Measurements from ENCODE around the gene MAOA.
"Not testable (repeated sequence)": the region's sequence is repeated elsewhere in the genome, so short reads cannot be mapped to it uniquely, and the experiment has no call there.

The MAOA gene

GRCh38 chrX:43717161-43717560 is 61.1 kb downstream of the MAOA start:
- H3K36me3 ChIP-seq (ENCODE audit: insufficient read depth, low read length), result no peaks in the 10 kb centered on the region
- peaks cover 5% of the 10 kb centered on the region; the same call in 1 of the 2 replicates for H3K9me3 ChIP-seq (ENCODE audit: control insufficient read depth, insufficient read depth, low read length)
- no peak overlapping the region for H3K9ac ChIP-seq (ENCODE audit: low read depth, low read length)
- no peaks in the 10 kb centered on the region for H3K4me1 ChIP-seq (ENCODE audit: insufficient read depth, low read length)

DNA sequence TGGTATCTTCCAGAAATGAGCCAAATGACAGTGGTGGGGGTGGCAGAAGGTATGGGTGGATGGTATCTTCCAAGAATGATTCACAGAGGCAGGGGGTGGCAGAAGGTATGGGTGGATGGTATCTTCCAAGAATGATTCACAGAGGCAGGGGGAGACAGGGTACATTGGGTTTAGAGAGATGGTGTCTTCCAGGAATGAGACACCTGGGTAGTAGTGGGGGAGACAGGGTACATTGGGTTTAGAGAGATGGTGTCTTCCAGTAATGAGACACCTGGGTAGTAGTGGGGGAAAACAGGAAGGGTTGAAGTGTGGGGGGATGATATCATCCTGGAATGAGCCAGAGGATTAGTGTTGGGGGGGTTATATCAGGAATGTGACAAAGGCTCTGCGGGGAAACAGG is 62.0 kb downstream of the MAOA start:
- H3K36me3 ChIP-seq (ENCODE audit: insufficient read depth, low read length), result no peaks in the 10 kb centered on the region
- H3K9ac ChIP-seq (ENCODE audit: low read depth, low read length), result no peak overlapping the region
- peaks cover 5% of the 10 kb centered on the region; the same call in 1 of the 2 replicates for H3K9me3 ChIP-seq (ENCODE audit: control insufficient read depth, insufficient read depth, low read length)
- H3K4me1 ChIP-seq (ENCODE audit: insufficient read depth, low read length), result no peaks in the 10 kb centered on the region

DNA sequence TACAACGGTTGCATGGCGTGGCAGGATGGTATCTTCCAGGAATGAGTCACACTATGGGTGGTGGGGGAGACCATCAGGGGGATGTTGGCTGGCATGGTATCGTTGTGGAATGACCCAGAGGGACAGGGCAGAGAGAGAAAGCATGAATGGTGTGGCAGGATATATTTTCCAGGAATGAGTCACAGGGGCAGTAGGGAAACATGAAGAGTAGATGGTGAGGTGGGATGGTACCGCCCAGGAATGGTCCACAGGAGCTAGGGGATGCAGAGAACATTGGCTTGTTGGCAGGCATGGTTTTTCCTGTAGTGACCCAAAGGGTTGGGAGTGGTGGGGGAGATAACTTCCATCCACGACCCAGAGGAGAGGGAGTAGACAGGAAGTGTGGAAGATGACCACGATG is 62.4 kb downstream of the MAOA start:
- H3K36me3 ChIP-seq (ENCODE audit: insufficient read depth, low read length), result no peaks in the 10 kb centered on the region
- H3K9me3 ChIP-seq (ENCODE audit: control insufficient read depth, insufficient read depth, low read length), result peaks cover 5% of the 10 kb centered on the region; the same call in 1 of the 2 replicates
- H3K9ac ChIP-seq (ENCODE audit: low read depth, low read length), result no peak overlapping the region
- no peaks in the 10 kb centered on the region for H3K4me1 ChIP-seq (ENCODE audit: insufficient read depth, low read length)

GRCh38 chrX:43718956-43719355 is 62.9 kb downstream of the MAOA start:
- Histone ChIP-seq H3K9ac (ENCODE audit: low read depth, low read length) (no peak overlapping the region), H3K36me3 (ENCODE audit: insufficient read depth, low read length) (no peaks in the 10 kb centered on the region), H3K4me1 (ENCODE audit: insufficient read depth, low read length) (no peaks in the 10 kb centered on the region), H3K9me3 (ENCODE audit: control insufficient read depth, insufficient read depth, low read length) (peaks cover 5% of the 10 kb centered on the region; the same call in 1 of the 2 replicates)

GRCh38 chrX:43720082-43720481 is 64.0 kb downstream of the MAOA start:
- Histone ChIP-seq H3K9me3 (ENCODE audit: control insufficient read depth, insufficient read depth, low read length) (peaks cover 5% of the 10 kb centered on the region; the same call in 1 of the 2 replicates), H3K4me1 (ENCODE audit: insufficient read depth, low read length) (no peaks in the 10 kb centered on the region), H3K36me3 (ENCODE audit: insufficient read depth, low read length) (no peaks in the 10 kb centered on the region), H3K9ac (ENCODE audit: low read depth, low read length) (no peak overlapping the region)

DNA sequence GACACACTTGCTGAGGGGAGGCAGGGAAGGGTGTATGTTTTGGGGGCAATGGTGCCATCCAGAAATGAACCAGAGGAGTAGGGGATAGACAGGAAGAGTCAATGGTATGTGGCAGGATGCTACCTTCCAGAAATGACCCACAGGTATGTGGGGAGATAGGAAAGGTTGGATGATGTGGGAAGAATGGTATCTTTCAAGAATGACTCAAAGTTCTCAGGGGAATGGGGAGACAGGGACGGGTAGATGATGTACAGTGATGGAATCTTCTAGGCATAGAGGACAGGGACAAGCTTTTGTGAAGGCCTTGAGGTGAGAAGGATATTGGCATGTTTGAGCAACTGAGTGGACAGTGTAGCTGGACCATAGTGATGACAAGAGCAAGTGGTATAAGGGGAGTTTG is 64.9 kb downstream of the MAOA start:
- Histone ChIP-seq H3K9ac (ENCODE audit: low read depth, low read length) (no peak overlapping the region), H3K4me1 (ENCODE audit: insufficient read depth, low read length) (no peaks in the 10 kb centered on the region), H3K9me3 (ENCODE audit: control insufficient read depth, insufficient read depth, low read length) (peaks cover 5% of the 10 kb centered on the region; the same call in 1 of the 2 replicates), H3K36me3 (ENCODE audit: insufficient read depth, low read length) (no peaks in the 10 kb centered on the region)

DNA sequence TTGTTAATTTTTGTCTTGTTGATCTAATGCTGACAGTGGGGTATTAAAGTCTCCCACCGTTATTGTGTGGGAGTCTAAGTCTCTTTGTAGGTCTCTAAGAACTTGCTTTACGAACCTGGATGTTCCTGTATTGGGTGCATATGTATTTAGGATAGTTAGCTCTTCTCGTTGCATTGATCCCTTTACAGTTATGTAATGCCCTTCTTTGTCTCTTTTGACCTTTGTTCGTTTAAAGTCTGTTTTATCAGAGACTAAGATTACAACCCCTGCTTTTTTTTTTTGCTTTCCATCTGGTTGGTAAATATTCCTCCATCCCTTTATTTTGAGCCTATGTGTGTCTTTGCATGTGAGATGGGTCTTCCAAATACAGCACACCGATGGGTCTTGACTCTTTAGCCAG is 69.1 kb downstream of the MAOA start:
- H3K9me3 ChIP-seq (ENCODE audit: control insufficient read depth, insufficient read depth, low read length); H3K9ac ChIP-seq (ENCODE audit: low read depth, low read length); H3K4me1 ChIP-seq (ENCODE audit: insufficient read depth, low read length); H3K36me3 ChIP-seq (ENCODE audit: insufficient read depth, low read length): not testable (repeated sequence)

- not testable (repeated sequence) for H3K4me1 ChIP-seq (ENCODE audit: insufficient read depth, low read length); H3K9me3 ChIP-seq (ENCODE audit: control insufficient read depth, insufficient read depth, low read length); H3K9ac ChIP-seq (ENCODE audit: low read depth, low read length); H3K36me3 ChIP-seq (ENCODE audit: insufficient read depth, low read length)
Observed at GRCh38 chrX:43727254-43727653, 71.2 kb downstream of the MAOA start.

GRCh38 chrX:43728002-43728401 is 71.9 kb downstream of the MAOA start:
- Histone ChIP-seq H3K4me1 (ENCODE audit: insufficient read depth, low read length) (no peaks in the 10 kb centered on the region), H3K9ac (ENCODE audit: low read depth, low read length) (no peak overlapping the region), H3K36me3 (ENCODE audit: insufficient read depth, low read length) (no peaks in the 10 kb centered on the region), H3K9me3 (ENCODE audit: control insufficient read depth, insufficient read depth, low read length) (no peaks in the 10 kb centered on the region)

- Histone ChIP-seq H3K9me3 (ENCODE audit: control insufficient read depth, insufficient read depth, low read length) (no peaks in the 10 kb centered on the region), H3K36me3 (ENCODE audit: insufficient read depth, low read length) (no peaks in the 10 kb centered on the region), H3K9ac (ENCODE audit: low read depth, low read length) (no peak overlapping the region), H3K4me1 (ENCODE audit: insufficient read depth, low read length) (no peaks in the 10 kb centered on the region)
Observed at GRCh38 chrX:43728966-43729365, 72.9 kb downstream of the MAOA start.

DNA sequence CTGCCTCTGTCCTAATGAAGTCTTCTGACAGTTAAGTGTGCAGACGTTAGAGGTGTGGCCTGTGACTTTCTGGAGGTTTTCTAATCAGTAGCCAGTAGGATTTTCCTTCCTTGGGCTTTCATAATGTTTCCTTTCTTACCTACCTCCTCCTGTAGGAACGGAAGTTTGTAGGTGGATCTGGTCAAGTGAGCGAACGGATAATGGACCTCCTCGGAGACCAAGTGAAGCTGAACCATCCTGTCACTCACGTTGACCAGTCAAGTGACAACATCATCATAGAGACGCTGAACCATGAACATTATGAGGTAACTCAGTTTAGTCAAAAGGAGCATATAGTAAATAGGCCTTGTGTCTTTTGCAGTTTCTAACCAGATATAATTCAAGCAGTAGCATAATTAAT is 75.0 kb downstream of the MAOA start:
- no peaks in the 10 kb centered on the region for H3K9me3 ChIP-seq (ENCODE audit: control insufficient read depth, insufficient read depth, low read length)
- no peak overlapping the region for H3K9ac ChIP-seq (ENCODE audit: low read depth, low read length)
- H3K4me1 ChIP-seq (ENCODE audit: insufficient read depth, low read length), result no peaks in the 10 kb centered on the region
- no peaks in the 10 kb centered on the region for H3K36me3 ChIP-seq (ENCODE audit: insufficient read depth, low read length)

DNA sequence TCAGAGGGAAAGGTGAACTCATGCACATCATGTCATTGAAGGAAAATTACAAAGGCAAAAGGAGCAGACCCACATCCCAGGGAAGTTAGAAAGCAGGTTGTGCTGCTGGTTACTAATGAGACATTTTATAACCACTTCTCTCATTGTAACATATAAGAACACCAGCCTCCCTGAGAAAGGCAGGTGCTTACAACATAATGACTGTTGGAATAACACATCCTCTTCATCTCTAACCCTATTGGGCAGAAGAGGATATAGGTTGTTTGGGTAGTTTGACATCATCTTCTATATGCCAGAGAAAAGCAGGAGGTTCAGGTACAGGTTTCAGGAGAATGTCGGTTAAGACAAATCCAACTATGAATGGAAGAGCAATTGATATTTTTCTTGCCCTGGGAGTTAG is 77.6 kb downstream of the MAOA start:
- no peak overlapping the region for H3K9ac ChIP-seq (ENCODE audit: low read depth, low read length)
- no peaks in the 10 kb centered on the region for H3K4me1 ChIP-seq (ENCODE audit: insufficient read depth, low read length)
- H3K36me3 ChIP-seq (ENCODE audit: insufficient read depth, low read length), result no peaks in the 10 kb centered on the region
- no peaks in the 10 kb centered on the region for H3K9me3 ChIP-seq (ENCODE audit: control insufficient read depth, insufficient read depth, low read length)

DNA sequence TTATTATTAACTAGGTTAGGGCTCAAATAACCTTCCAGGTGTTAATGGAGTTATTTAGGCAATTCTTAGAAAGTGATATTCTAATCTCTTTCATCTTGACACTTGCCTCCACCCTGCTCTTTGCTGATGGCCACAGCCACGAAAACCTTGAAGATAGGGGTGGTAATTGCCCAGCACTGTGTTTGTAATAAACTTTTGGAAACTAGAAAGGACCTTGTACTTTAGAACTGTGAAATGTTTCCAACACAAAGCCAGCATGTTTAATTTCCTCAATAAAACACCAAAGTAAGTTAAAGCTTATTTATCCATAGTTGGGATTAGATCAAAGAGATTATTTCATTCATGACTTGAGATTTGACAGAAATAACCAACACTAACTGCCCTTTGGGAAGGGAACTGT is 78.3 kb downstream of the MAOA start:
- Histone ChIP-seq H3K9me3 (ENCODE audit: control insufficient read depth, insufficient read depth, low read length) (no peaks in the 10 kb centered on the region), H3K36me3 (ENCODE audit: insufficient read depth, low read length) (no peaks in the 10 kb centered on the region), H3K4me1 (ENCODE audit: insufficient read depth, low read length) (no peaks in the 10 kb centered on the region), H3K9ac (ENCODE audit: low read depth, low read length) (no peak overlapping the region)

GRCh38 chrX:43735534-43735933 is 79.4 kb downstream of the MAOA start:
- Histone ChIP-seq H3K36me3 (ENCODE audit: insufficient read depth, low read length) (no peaks in the 10 kb centered on the region), H3K4me1 (ENCODE audit: insufficient read depth, low read length) (no peaks in the 10 kb centered on the region), H3K9me3 (ENCODE audit: control insufficient read depth, insufficient read depth, low read length) (no peaks in the 10 kb centered on the region), H3K9ac (ENCODE audit: low read depth, low read length) (no peak overlapping the region)

- Histone ChIP-seq H3K9ac (ENCODE audit: low read depth, low read length) (no peak overlapping the region), H3K4me1 (ENCODE audit: insufficient read depth, low read length) (no peaks in the 10 kb centered on the region), H3K9me3 (ENCODE audit: control insufficient read depth, insufficient read depth, low read length) (no peaks in the 10 kb centered on the region), H3K36me3 (ENCODE audit: insufficient read depth, low read length) (no peaks in the 10 kb centered on the region)
Observed at GRCh38 chrX:43735957-43736356, 79.9 kb downstream of the MAOA start.

Measured in ES-I3 (cell line).